ENCODE data around the gene SMCP. TPM values are rescaled to one million over a fixed set of nuclear protein-coding genes. Genes with fewer than 3 reads are reported as not detected.

SMCP gene
- total RNA-seq, 1 donor from 2014 or later = not detected

DNA sequence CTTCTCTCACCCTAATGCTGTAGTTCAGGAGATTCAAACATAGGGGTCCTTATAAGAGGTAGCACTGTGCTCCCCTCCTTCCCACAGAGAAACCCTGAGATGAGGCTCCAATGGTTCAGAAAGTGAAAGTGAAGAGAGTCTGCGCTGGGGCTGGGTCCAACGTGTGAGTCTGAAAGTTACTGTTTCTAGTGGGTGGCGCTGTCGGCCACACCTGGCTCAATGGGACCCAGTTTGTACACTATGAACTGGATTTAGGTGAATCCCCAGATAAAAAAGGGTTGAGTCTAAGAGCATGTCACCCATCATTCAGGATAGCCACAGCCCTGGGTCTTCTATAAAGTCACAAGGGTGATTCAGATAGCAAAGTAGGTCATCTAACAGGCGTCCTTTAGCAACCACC, 2.8 kb downstream of the SMCP start:
- Mint-ChIP-seq H3K4me3 (ENCODE audit: unreplicated experiment) (no peak overlapping the region), H3K36me3 (ENCODE audit: low read depth, unreplicated experiment) (no peaks in the 10 kb centered on the region), H3K4me1 (ENCODE audit: low read depth, unreplicated experiment) (peaks cover 7% of the 10 kb centered on the region), H3K27ac (ENCODE audit: unreplicated experiment) (no peak overlapping the region), H3K27me3 (ENCODE audit: low read depth, unreplicated experiment) (peaks cover 2% of the 10 kb centered on the region), H3K9me3 (ENCODE audit: unreplicated experiment) (peaks cover 2% of the 10 kb centered on the region)
- Histone ChIP-seq H3K27me3 (ENCODE audit: insufficient read depth, low read length) (no peaks in the 10 kb centered on the region), H3K4me2 (ENCODE audit: low read length) (no peak overlapping the region), H3K4me1 (ENCODE audit: insufficient read depth, low read length) (no peaks in the 10 kb centered on the region), H3K36me3 (ENCODE audit: insufficient read depth, low read length) (no peaks in the 10 kb centered on the region), H4K20me1 (ENCODE audit: insufficient read depth, low read length) (no peaks in the 10 kb centered on the region), H3K9ac (ENCODE audit: low read length) (no peak overlapping the region), H3K4me3 (ENCODE audit: insufficient read depth, low read depth, low read length) (no peak overlapping the region), H3K27ac (ENCODE audit: low read depth, low read length) (no peak overlapping the region), H3K79me2 (ENCODE audit: insufficient read depth, low read length) (no peaks in the 10 kb centered on the region), H2AFZ (ENCODE audit: low read depth, low read length) (no peak overlapping the region), H3K9me3 (ENCODE audit: insufficient read depth, low read depth, low read length) (no peaks in the 10 kb centered on the region)
- TF ChIP-seq EZH2 (IDR thresholded peaks at IDR 0.05; ENCODE audit: insufficient read depth, low read length) = no peak
- no peak for DNase-seq (ENCODE audit: low read depth)
- FAIRE-seq = no peak

DNA sequence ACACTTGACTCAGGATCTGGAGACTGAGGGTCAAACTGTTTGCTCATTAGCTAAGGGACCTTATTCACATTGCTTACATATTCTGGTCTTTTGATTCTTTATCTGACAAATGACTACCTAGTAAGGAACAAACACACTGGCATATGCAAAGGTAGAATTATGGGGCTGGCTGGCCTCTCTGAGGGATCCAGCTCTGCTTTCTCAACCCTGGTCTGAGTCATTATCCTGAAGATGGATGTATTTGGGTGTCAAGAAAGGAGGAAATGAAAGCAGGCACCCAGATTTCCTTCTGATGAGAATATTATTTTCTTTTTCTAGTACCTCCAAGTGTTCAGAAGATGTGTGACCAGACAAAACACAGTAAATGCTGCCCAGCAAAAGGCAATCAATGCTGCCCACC, 6.0 kb downstream of the SMCP start:
- Mint-ChIP-seq H3K9me3 (ENCODE audit: unreplicated experiment) (no peaks in the 10 kb centered on the region), H3K27ac (ENCODE audit: unreplicated experiment) (no peak overlapping the region), H3K4me1 (ENCODE audit: low read depth, unreplicated experiment) (peaks cover 8% of the 10 kb centered on the region), H3K27me3 (ENCODE audit: low read depth, unreplicated experiment) (peaks cover 2% of the 10 kb centered on the region), H3K36me3 (ENCODE audit: low read depth, unreplicated experiment) (no peaks in the 10 kb centered on the region), H3K4me3 (ENCODE audit: unreplicated experiment) (no peak overlapping the region)
- FAIRE-seq (no peak), DNase-seq (ENCODE audit: low read depth) (no peak)
- TF ChIP-seq, protein P1, sequence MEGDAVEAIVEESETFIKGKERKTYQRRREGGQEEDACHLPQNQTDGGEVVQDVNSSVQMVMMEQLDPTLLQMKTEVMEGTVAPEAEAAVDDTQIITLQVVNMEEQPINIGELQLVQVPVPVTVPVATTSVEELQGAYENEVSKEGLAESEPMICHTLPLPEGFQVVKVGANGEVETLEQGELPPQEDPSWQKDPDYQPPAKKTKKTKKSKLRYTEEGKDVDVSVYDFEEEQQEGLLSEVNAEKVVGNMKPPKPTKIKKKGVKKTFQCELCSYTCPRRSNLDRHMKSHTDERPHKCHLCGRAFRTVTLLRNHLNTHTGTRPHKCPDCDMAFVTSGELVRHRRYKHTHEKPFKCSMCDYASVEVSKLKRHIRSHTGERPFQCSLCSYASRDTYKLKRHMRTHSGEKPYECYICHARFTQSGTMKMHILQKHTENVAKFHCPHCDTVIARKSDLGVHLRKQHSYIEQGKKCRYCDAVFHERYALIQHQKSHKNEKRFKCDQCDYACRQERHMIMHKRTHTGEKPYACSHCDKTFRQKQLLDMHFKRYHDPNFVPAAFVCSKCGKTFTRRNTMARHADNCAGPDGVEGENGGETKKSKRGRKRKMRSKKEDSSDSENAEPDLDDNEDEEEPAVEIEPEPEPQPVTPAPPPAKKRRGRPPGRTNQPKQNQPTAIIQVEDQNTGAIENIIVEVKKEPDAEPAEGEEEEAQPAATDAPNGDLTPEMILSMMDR (IDR thresholded peaks at IDR 0.05; ENCODE audit: insufficient read depth, low read depth, low read length) = no peak
- TF ChIP-seq EZH2 (IDR thresholded peaks at IDR 0.05; ENCODE audit: insufficient read depth, low read length) = no peak
- Histone ChIP-seq H3K27ac (ENCODE audit: low read depth, low read length) (no peak overlapping the region), H2AFZ (ENCODE audit: low read depth, low read length) (no peak overlapping the region), H4K20me1 (ENCODE audit: insufficient read depth, low read length) (no peaks in the 10 kb centered on the region), H3K9ac (ENCODE audit: low read length) (no peak overlapping the region), H3K4me3 (ENCODE audit: insufficient read depth, low read depth, low read length) (no peak overlapping the region), H3K4me2 (ENCODE audit: low read length) (no peak overlapping the region), H3K4me1 (ENCODE audit: insufficient read depth, low read length) (no peaks in the 10 kb centered on the region), H3K36me3 (ENCODE audit: insufficient read depth, low read length) (no peaks in the 10 kb centered on the region), H3K79me2 (ENCODE audit: insufficient read depth, low read length) (no peaks in the 10 kb centered on the region), H3K27me3 (ENCODE audit: insufficient read depth, low read length) (no peaks in the 10 kb centered on the region), H3K9me3 (ENCODE audit: insufficient read depth, low read depth, low read length) (no peaks in the 10 kb centered on the region)

DNA sequence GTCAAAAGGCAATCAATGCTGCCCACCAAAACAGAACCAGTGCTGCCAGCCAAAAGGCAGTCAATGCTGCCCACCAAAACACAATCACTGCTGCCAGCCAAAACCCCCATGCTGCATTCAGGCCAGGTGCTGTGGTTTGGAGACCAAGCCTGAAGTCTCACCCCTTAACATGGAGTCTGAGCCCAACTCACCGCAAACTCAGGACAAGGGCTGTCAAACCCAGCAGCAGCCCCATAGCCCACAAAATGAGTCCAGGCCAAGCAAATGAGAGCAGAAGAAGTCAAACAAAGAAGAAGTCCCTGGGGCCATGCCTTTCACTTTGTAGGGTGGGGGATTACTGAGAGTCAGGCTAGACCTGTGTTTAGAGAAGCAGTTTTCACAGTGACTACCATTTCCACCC, 6.4 kb downstream of the SMCP start:
- no peak for DNase-seq (ENCODE audit: low read depth)
- Histone ChIP-seq H3K4me2 (ENCODE audit: low read length) (no peak overlapping the region), H2AFZ (ENCODE audit: low read depth, low read length) (no peak overlapping the region), H3K36me3 (ENCODE audit: insufficient read depth, low read length) (no peaks in the 10 kb centered on the region), H4K20me1 (ENCODE audit: insufficient read depth, low read length) (no peaks in the 10 kb centered on the region), H3K4me3 (ENCODE audit: insufficient read depth, low read depth, low read length) (no peak overlapping the region), H3K9ac (ENCODE audit: low read length) (no peak overlapping the region), H3K9me3 (ENCODE audit: insufficient read depth, low read depth, low read length) (no peaks in the 10 kb centered on the region), H3K27me3 (ENCODE audit: insufficient read depth, low read length) (no peaks in the 10 kb centered on the region), H3K79me2 (ENCODE audit: insufficient read depth, low read length) (no peaks in the 10 kb centered on the region), H3K4me1 (ENCODE audit: insufficient read depth, low read length) (no peaks in the 10 kb centered on the region), H3K27ac (ENCODE audit: low read depth, low read length) (no peak overlapping the region)
- Mint-ChIP-seq H3K4me3 (ENCODE audit: unreplicated experiment) (no peak overlapping the region), H3K9me3 (ENCODE audit: unreplicated experiment) (no peaks in the 10 kb centered on the region), H3K4me1 (ENCODE audit: low read depth, unreplicated experiment) (peaks cover 8% of the 10 kb centered on the region), H3K27ac (ENCODE audit: unreplicated experiment) (no peak overlapping the region), H3K27me3 (ENCODE audit: low read depth, unreplicated experiment) (peaks cover 2% of the 10 kb centered on the region), H3K36me3 (ENCODE audit: low read depth, unreplicated experiment) (no peaks in the 10 kb centered on the region)
- FAIRE-seq = no peak
- no peak for TF ChIP-seq EZH2 (IDR thresholded peaks at IDR 0.05; ENCODE audit: insufficient read depth, low read length)

Measured in astrocyte (in vitro differentiated cells and primary cell).